Testis (tissue), 2 donors: Measurements from ENCODE around the gene XYLB.

Experiments
- POLR2A ChIP-seq: fragments of 450-650 bp; IDR thresholded peaks from one replicate; pipeline ENCODE4 v1.6.1; 2017; ENCODE audit warnings: antibody characterized with exemption, mild to moderate bottlenecking, moderate library complexity
- TF ChIP-seq, protein P1 (sequence below), 3 experiments: fragments of 450-650 bp in 2 of 3; fragments of 200-600 bp in 1 of 3; sonication (generic) in 1 of 3; IDR thresholded peaks; one replicate each; pipeline ENCODE4 v1.5.1; 2016 to 2019; ENCODE audit warnings: antibody characterized with exemption in 3 of 3, mild to moderate bottlenecking in 2 of 3, moderate library complexity in 1 of 3

DNA sequence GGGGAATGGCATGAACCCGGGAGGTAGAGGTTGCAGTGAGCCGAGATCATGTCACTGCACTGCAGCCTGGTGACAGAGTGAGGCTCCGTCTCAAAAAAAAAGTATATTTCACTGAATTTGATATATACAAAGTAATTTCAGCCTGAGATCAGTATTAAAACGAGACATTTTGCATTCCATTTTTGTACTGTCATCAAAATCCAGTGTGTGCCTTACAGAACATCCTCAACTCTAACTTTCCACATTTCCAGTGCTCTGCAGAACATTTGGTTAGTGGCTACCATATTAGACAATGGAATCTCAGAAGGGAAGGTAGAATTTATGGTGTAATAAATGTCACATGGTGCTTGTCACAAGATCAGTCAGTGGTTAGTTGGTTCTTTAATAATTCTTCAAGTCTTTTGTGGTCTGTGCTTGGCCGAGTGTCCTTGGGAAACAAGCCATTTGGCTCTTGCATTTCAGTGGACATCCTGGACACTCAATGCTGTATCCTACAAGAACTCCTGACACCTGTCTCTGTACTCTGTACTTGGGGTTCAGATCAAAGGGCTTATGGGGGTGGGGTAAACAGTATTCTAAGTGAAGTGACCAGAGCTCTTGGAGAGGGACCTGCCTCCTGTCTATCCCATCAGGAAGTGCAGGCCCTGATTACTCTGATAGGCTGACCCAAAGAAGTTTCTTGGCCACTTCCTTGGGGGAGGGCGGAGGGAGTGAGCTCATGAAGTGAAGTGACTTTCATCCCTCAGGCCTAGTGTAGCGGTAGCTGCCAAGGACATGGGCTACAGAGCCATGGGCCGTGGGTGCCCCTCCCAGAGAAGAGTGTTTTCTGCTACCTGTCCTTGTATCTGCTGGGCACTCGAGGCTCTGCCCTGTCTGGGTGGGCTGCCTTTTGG is 110.8 kb downstream of the XYLB start:
- TF ChIP-seq, protein P1, sequence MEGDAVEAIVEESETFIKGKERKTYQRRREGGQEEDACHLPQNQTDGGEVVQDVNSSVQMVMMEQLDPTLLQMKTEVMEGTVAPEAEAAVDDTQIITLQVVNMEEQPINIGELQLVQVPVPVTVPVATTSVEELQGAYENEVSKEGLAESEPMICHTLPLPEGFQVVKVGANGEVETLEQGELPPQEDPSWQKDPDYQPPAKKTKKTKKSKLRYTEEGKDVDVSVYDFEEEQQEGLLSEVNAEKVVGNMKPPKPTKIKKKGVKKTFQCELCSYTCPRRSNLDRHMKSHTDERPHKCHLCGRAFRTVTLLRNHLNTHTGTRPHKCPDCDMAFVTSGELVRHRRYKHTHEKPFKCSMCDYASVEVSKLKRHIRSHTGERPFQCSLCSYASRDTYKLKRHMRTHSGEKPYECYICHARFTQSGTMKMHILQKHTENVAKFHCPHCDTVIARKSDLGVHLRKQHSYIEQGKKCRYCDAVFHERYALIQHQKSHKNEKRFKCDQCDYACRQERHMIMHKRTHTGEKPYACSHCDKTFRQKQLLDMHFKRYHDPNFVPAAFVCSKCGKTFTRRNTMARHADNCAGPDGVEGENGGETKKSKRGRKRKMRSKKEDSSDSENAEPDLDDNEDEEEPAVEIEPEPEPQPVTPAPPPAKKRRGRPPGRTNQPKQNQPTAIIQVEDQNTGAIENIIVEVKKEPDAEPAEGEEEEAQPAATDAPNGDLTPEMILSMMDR (IDR thresholded peaks at IDR 0.05): no peak
- no peak for TF ChIP-seq POLR2A
